Ishikawa (cell line): ENCODE measurements around the gene CHI3L2.

ENCODE experiments used
- EP300 ChIP-seq: IDR thresholded peaks from 2 replicates; pipeline ENCODE4 v1.6.1; 2012; ENCODE audit warnings: borderline replicate concordance
- FOXM1 ChIP-seq: IDR thresholded peaks from 2 replicates; pipeline ENCODE4 v1.6.1; 2012; ENCODE audit warnings: low read depth, borderline replicate concordance
- TF ChIP-seq, protein P1 (sequence below): IDR thresholded peaks from 2 replicates; pipeline ENCODE4 v1.6.1; 2012
- TF ChIP-seq, protein P2 (sequence below): IDR thresholded peaks from 2 replicates; pipeline ENCODE4 v1.6.1; 2012; ENCODE audit warnings: low read depth, mild to moderate bottlenecking

DNA sequence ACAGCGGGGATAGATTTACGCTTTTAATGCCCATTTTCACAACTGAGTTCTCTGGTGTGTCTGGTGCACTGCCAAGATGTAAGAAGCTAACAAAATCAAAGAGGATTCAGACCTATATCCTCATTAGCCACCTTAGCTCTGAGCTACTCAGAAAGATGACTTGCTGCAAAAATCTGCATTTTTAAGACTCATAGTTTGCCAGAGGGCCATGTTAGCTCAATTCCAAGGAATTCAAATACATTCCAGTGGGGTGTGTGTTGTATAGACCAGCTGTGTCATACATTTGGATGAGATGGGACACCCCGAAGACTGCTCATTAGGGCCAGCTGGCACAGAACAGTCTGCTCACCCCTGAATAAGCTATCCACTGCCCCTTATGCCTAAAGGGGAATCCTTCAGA lies 36.0 kb upstream of the CHI3L2 start:
- no peak for TF ChIP-seq EP300
- TF ChIP-seq, protein P1, sequence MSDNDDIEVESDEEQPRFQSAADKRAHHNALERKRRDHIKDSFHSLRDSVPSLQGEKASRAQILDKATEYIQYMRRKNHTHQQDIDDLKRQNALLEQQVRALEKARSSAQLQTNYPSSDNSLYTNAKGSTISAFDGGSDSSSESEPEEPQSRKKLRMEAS = no peak
- TF ChIP-seq, protein P2, sequence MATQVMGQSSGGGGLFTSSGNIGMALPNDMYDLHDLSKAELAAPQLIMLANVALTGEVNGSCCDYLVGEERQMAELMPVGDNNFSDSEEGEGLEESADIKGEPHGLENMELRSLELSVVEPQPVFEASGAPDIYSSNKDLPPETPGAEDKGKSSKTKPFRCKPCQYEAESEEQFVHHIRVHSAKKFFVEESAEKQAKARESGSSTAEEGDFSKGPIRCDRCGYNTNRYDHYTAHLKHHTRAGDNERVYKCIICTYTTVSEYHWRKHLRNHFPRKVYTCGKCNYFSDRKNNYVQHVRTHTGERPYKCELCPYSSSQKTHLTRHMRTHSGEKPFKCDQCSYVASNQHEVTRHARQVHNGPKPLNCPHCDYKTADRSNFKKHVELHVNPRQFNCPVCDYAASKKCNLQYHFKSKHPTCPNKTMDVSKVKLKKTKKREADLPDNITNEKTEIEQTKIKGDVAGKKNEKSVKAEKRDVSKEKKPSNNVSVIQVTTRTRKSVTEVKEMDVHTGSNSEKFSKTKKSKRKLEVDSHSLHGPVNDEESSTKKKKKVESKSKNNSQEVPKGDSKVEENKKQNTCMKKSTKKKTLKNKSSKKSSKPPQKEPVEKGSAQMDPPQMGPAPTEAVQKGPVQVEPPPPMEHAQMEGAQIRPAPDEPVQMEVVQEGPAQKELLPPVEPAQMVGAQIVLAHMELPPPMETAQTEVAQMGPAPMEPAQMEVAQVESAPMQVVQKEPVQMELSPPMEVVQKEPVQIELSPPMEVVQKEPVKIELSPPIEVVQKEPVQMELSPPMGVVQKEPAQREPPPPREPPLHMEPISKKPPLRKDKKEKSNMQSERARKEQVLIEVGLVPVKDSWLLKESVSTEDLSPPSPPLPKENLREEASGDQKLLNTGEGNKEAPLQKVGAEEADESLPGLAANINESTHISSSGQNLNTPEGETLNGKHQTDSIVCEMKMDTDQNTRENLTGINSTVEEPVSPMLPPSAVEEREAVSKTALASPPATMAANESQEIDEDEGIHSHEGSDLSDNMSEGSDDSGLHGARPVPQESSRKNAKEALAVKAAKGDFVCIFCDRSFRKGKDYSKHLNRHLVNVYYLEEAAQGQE = no peak
- no peak for TF ChIP-seq FOXM1
